Kasumi-1 (cell line): ENCODE results near the gene GRIK1.
A peak's percentile ranks its signal among the peaks of the same experiment; 100 is the strongest.

ENCODE experiments used
- DNase-seq, 2 experiments: peaks; one replicate each; lab custom pipeline; 2025; lab: John Stamatoyannopoulos, UW

GRIK1 gene

GRCh38 chr21:29643289-29643688 lies 296.5 kb downstream of the GRIK1 start:
- DNase-seq, result no peak

DNA sequence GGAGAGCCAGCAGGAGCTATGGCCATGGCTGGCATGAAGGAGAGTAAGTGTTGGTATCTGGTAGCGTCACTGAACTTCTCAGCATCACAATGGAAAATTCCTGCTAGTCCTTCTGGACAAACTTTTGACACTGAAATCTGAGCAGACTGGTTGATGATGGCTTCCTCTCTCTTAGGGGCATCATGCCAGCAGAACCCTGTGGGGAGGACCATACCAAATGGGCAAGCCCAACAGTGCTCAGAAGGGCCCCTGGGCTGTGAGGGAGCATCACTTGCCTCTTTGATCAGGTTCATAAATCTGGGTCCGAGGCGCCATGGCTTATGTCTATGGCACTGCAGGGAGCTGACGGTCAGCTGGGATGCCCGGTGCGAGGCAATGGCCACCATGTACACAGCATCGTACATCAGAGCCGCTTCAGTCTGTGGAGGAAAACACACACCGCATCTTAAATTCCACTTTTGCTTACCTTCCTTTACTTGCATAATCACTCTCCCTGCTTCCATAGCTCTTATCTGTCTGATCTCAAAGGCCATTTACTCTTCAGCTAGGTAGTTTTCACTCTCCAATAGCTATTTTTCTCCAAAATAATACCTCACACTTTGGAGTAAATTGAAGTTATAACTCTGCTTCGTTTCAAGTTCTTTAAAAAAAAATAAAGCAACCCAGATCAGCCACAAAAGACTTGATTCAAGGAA lies 297.1 kb downstream of the GRIK1 start:
- no peak for DNase-seq

GRCh38 chr21:29641635-29642550 lies 297.9 kb downstream of the GRIK1 start:
- DNase-seq, result no peak

DNA sequence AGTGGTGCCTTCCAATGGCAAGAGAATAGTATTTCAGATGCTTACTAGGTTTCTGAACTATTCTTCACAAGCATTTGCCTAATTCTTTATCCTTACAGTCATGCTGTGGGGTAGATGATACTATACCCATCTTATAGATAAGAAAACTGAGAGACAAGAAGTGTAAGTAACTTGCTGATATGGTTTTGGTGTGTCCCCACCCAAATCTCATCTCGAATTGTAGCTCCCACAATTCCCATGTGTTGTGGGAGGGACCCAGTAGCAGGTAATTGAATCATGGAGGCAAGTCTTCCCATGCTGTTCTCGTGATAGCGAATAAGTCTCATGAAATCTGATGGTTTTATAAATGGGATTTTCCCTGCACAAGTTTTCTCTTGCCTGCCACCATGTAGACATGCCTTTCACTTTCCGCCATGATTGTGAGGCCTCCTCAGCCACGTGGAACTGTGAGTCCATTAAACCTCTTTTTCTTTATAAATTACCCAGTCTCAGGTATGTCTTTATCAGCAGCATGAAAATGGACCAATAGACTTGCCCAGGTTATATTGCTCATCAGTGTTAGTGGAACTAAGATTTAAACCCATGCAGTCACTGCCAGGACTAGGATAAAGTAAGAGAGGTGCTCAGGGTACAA lies 298.7 kb downstream of the GRIK1 start:
- no peak for DNase-seq

DNA sequence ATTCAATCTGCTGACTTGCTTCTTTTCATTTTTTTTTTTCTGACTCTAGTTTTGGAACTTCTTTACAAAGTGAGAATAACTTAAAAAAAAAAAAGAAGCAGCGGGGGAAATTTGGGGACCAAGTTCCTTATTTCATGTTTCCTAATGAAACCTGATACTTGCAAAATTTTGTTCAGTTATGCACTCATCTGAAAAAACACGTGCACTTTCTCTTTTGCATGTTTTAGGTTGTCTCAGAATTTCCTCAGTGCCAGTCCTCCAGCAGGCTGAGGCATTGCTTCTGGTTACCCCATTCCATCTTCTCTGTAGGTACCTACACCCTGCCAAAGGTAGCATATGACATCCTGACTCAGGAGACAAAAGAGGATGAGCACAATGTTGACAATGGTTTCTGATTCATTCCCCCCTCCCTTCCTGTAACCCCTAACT lies 299.7 kb downstream of the GRIK1 start:
- DNase-seq, result peak; percentile 47 to 54

GRCh38 chr21:29639366-29640079 lies 300.3 kb downstream of the GRIK1 start:
- peak in 1 of 2 experiments; percentile 30 for DNase-seq

DNA sequence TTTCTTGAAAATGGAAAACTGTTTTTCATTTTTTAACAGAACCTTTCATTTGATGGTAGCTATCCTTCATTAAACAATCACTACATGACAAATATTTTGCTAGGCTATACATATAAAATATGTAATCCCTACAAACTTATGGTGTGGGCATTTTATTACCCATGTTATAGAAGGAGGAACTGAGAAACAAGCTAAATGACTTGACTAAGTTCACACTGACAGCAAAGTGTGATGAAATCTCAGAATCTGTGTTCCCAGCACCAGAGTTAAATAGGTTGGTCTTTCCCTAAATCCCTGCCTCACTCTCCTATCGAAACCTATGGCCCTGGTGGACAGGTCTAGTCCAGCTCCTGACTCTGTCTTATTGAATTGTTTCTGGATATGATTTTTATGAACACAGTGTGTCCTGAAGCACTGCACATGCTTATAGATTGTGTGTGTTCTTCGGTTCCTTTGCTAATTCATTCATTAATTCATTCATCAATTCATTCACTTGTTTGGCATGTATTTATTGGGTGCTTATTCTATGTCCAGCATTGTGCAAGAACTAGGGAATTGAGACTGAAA lies 301.0 kb downstream of the GRIK1 start:
- no peak for DNase-seq

DNA sequence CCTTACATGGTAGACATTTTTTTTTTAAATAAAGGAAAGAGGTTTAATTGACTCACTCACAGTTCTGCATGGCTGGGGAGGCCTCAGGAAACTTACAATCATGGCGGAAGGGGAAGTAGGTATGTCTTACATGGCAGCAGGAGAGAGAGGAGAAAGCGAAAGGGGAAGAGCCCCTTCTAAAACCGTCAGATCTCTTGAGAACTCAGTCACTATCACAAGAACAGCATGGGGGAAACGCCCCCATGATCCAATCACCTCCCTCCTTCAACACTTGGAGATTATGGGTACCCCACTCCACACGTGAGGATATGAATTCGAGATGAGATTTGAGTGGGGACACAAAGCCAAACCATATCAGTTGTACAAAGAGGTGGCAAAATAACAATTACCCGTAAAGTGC lies 301.7 kb downstream of the GRIK1 start:
- DNase-seq, result no peak

DNA sequence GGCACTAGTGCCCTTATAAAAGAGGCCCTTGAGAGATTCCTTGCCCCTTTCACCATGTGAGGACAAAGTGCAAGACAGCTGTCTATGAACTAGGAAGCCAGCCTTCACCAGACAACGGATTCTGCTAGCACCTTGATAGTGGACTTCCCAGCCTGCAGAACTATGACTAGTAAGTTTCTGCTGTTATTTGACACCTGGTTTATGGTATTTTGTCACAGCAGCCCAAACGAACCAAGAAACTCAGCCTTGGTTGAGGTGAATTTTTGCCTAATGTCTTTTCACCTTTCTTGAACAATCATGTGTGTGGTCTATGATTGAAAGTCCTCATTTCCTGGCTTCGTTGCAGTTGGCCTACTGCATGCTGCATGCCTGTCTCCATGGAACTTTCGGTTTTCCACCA lies 302.2 kb downstream of the GRIK1 start:
- DNase-seq, result no peak

DNA sequence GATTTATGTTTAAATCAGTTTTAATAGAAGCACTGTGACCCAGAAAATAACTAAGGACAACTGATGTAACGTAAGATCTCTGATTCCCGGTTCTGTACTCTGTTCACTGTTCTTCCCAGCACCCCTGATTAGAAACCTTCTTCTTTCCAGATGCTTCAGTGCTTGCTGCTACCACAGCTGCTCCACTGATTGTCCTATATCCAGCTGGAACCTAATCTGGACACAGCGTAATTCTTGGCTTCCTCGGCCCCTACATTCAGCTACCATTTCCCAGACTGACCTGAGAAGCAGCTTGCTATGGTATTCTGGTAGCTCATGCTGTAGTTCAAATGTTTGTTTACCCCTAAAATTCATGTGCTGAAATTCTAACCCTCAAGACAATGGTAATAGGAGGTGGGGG lies 302.7 kb downstream of the GRIK1 start:
- no peak for DNase-seq

DNA sequence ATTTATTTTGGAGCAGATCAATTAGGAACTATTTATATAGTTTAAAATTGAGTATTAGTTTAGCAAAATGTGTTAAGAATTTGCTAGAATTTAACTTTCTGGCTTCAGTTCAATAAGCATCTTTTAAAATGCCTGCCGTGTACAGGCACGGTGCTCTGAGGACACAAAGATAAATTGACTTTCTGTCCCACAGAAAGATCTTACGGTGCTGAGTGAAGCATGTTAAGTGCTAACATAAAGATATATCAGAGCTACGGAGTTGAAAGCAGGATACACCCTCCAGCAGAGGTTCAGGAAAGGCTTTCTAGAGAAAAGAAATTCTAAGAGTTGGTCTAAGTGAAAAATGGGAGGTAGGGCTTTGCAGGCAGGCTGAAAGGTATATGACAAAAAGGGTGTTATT lies 305.4 kb downstream of the GRIK1 start:
- DNase-seq, result no peak

DNA sequence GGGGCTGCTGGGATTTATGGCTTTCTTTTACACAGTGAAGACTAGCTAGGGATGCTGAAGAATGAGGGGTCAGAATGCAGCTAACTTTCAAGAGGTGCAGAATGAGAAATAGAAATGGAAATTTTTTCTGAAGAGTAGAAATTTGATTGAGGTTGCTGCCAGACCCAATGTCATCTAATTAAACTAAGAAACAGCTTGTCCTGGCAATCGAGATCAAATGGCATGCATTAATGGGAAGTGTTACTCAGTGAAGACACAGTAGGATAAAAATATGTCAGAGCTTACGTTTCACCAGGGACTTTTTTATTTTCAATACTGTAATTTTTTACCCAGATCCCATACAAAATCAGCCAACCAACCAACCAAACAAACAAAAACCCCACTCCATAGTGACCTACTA lies 306.0 kb downstream of the GRIK1 start:
- no peak for DNase-seq

DNA sequence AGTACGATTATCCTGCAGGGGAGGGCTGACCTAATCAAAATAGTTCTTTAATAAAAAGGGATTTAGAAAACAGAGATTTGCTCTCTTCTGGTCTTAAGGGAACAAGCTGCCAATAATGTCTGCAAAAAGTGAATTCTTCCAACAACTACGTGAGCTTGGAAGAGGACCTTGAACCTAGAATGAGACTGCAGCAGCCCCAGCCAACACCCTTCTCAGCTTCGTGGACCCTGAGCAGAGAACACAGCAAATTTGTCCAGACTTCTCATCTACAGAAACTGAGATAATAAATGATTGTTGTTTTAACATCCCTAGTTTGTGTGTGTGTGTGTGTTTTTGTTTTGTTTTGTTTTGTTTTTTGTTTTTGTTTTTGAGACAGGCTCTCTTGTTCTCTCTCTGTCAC lies 309.4 kb downstream of the GRIK1 start:
- DNase-seq, result no peak

DNA sequence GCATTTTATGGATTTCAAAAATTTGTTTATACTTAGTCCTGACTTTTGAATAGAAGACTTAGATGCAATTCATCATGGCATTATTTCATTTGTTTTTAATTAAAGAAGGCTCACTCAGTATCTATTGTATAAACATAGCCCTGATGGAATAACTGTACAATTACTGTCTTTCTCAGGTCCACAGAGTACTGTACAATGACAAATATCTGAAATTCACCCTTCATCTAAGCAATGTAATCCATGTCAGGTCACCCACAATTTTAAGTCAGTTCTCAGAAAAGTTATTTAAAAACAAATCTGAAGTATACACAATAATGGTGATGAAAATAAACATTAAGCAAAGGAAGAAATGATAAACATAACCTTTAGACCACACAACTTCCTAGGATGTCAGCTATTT lies 311.9 kb downstream of the GRIK1 start:
- DNase-seq, result no peak

GRCh38 chr21:29626801-29627470 lies 312.9 kb downstream of the GRIK1 start:
- DNase-seq, result no peak

- DNase-seq, result no peak
These were observed 313.8 kb downstream of the GRIK1 start for GRCh38 chr21:29625990-29626389.

GRCh38 chr21:29624776-29625175 lies 315.0 kb downstream of the GRIK1 start:
- DNase-seq, result no peak

GRCh38 chr21:29621525-29621924 lies 318.3 kb downstream of the GRIK1 start:
- no peak for DNase-seq

GRCh38 chr21:29616209-29616751 lies 323.5 kb downstream of the GRIK1 start:
- no peak for DNase-seq

- DNase-seq, result no peak
These were observed 325.9 kb downstream of the GRIK1 start for GRCh38 chr21:29613877-29614276.

- DNase-seq, result no peak
These were observed 326.8 kb downstream of the GRIK1 start for GRCh38 chr21:29613021-29613420.
